ENCODE results near the gene PCDH10.

Gene PCDH10

DNA sequence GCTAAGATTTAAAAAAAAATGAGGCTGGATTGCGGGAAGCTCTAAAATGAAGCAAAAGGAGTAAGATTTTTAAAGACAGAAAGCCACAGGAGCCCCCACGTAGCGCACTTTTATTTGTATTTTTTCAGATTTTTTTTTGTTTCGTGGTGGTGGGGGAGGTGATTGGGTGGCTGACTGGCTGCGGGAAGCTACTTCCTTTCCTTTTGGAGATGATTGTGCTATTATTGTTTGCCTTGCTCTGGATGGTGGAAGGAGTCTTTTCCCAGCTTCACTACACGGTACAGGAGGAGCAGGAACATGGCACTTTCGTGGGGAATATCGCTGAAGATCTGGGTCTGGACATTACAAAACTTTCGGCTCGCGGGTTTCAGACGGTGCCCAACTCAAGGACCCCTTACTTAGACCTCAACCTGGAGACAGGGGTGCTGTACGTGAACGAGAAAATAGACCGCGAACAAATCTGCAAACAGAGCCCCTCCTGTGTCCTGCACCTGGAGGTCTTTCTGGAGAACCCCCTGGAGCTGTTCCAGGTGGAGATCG is 908 bp downstream of the PCDH10 start:
- DNase-seq: no peak

DNA sequence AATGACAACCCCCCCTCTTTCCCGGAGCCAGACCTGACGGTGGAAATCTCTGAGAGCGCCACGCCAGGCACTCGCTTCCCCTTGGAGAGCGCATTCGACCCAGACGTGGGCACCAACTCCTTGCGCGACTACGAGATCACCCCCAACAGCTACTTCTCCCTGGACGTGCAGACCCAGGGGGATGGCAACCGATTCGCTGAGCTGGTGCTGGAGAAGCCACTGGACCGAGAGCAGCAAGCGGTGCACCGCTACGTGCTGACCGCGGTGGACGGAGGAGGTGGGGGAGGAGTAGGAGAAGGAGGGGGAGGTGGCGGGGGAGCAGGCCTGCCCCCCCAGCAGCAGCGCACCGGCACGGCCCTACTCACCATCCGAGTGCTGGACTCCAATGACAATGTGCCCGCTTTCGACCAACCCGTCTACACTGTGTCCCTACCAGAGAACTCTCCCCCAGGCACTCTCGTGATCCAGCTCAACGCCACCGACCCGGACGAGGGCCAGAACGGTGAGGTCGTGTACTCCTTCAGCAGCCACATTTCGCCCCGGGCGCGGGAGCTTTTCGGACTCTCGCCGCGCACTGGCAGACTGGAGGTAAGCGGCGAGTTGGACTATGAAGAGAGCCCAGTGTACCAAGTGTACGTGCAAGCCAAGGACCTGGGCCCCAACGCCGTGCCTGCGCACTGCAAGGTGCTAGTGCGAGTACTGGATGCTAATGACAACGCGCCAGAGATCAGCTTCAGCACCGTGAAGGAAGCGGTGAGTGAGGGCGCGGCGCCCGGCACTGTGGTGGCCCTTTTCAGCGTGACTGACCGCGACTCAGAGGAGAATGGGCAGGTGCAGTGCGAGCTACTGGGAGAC is 1.6 kb downstream of the PCDH10 start:
- no peak for DNase-seq

DNA sequence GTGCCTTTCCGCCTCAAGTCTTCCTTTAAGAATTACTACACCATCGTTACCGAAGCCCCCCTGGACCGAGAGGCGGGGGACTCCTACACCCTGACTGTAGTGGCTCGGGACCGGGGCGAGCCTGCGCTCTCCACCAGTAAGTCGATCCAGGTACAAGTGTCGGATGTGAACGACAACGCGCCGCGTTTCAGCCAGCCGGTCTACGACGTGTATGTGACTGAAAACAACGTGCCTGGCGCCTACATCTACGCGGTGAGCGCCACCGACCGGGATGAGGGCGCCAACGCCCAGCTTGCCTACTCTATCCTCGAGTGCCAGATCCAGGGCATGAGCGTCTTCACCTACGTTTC is 2.2 kb downstream of the PCDH10 start:
- no peak for DNase-seq

DNA sequence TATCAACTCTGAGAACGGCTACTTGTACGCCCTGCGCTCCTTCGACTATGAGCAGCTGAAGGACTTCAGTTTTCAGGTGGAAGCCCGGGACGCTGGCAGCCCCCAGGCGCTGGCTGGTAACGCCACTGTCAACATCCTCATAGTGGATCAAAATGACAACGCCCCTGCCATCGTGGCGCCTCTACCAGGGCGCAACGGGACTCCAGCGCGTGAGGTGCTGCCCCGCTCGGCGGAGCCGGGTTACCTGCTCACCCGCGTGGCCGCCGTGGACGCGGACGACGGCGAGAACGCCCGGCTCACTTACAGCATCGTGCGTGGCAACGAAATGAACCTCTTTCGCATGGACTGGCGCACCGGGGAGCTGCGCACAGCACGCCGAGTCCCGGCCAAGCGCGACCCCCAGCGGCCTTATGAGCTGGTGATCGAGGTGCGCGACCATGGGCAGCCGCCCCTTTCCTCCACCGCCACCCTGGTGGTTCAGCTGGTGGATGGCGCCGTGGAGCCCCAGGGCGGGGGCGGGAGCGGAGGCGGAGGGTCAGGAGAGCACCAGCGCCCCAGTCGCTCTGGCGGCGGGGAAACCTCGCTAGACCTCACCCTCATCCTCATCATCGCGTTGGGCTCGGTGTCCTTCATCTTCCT is 2.7 kb downstream of the PCDH10 start:
- no peak for DNase-seq

DNA sequence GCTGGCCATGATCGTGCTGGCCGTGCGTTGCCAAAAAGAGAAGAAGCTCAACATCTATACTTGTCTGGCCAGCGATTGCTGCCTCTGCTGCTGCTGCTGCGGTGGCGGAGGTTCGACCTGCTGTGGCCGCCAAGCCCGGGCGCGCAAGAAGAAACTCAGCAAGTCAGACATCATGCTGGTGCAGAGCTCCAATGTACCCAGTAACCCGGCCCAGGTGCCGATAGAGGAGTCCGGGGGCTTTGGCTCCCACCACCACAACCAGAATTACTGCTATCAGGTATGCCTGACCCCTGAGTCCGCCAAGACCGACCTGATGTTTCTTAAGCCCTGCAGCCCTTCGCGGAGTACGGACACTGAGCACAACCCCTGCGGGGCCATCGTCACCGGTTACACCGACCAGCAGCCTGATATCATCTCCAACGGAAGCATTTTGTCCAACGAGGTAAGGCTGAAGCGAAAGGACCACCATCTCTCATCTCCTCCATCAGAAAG is 3.3 kb downstream of the PCDH10 start:
- no peak for DNase-seq

DNA sequence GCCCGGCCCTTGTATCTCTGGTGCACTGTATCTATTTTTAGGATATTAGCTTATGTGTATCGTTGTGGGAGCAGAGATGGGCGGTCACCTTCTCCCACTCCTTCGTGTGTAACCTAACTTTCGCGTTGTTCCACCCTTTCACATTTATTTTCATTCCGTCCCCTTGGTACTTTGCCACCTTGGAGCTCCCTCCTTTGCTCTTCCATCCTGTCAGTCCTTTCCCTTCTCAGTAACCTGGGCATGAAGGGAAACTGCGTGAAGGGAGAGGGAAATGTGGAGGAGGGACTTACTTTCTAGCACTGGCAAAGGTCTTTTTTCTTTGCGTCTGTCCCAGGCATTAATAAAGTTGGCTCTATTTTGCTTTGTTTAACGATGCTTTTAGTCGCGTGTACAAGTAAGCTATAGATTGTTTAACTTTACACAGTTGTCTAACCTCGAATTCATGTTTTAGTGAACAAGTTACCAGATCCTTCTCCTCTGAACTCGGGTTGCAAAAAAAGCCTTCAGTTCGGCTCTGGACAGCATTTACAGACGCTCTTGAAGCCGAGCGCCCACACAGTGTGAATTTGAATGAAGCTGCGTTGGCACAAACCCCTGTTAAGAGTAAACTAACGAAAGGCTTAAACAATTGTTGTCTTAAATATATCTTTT is 3.9 kb downstream of the PCDH10 start:
- no peak for DNase-seq

DNA sequence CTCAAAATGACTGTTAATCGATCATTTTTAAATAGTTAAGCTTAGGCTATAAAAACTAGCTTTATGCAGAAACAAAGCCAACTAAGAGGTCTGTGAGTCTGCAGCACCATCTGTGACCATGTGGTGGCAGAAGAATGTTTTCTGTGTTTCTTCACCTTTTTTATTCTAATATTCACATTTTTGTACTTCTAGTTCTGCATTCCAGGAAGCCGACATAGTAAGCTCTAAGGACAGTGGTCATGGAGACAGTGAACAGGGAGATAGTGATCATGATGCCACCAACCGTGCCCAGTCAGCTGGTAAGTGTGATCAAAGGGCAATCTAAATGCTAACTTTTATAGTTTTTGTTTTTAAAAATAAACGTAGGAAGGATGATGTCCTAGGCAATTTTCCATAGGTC is 5.6 kb downstream of the PCDH10 start:
- peak; percentile 14 for DNase-seq

DNA sequence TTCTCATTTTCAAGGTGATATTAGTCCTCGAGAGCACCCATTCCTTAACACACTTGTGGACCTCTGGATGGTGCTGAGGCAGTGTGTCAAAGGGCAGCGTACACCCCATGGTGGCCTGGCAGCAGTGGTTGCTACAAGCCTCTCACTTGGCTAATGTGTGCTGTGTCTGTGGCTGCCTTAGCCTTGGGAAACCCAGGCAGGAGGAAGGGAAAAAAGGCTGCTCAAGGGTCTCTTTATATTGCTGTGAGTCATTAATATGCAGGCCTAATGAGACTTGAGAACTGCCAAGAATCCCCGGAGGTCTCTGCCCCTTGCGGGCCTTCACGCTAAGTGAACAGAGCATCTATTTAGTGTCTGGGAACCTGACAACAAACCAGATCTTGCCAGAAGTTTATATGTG is 7.0 kb downstream of the PCDH10 start:
- DNase-seq: no peak

DNA sequence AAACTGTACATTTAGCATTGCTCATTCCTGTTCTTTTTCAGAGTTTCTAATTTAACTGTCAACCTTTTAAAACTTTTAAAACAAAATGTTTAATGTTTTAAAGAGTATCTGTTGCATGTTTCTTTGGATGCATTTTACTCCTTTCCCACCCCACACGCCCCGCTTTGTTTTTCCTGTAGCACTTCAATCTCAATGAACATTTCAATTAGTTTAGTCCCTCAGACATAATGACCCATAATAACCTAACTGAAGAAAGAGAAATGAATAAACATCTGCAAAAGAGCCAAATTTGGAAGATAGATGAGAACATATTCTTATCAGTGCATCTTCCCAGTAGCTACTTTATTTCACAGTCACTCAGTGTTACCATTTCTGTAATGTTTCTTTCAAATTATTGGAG is 7.5 kb downstream of the PCDH10 start:
- DNase-seq: no peak

DNA sequence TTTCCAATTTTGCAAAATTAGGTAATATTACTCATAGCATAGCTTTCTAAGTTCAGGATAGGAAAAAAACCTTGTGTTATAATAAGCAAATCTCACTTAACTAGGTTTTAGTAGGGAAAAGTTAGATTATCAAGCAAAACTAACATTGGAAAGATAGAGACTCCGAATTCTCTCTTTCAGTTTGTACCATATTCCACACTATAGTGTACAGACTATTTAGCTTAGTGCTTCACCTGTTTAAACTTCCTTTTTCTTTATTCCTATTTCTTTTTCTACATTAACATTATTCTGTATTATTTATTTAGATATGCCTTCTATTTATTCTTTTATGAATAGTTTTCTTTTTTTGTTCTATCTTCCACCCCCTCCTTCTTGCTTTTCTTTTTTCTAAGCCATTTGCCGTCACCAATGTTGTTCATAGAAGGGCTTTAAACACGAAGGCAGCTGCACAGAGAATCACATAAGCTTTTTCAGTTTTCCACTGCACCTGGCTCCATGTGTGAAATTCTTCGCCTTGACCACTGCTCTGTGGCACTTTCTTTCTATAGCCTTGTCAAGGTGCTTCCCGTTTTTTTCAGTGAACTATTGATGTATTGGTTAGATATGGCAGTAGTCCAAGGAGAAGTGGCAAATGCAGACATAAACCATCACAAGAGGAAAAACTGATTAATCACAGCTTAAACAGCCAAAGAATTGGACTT is 8.5 kb downstream of the PCDH10 start:
- DNase-seq: no peak

DNA sequence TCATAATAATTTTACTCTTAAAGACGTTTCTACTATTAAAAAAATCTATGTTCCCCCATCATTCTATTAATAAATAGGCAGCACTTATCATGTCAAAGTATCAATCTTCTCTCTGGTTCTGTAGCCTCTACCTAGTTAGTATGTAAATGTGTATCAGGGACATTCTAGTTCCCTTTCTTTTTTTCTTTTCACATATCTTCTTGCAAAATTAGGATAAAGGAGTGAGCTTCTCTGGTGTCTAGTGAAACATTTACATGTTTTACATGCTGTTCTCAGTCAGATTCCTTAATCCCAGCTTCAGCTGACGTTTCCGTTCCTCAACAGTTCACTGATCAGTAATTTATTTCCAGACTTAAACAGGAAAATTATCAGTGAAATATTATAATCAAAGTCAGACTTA is 11.8 kb downstream of the PCDH10 start:
- no peak for DNase-seq

DNA sequence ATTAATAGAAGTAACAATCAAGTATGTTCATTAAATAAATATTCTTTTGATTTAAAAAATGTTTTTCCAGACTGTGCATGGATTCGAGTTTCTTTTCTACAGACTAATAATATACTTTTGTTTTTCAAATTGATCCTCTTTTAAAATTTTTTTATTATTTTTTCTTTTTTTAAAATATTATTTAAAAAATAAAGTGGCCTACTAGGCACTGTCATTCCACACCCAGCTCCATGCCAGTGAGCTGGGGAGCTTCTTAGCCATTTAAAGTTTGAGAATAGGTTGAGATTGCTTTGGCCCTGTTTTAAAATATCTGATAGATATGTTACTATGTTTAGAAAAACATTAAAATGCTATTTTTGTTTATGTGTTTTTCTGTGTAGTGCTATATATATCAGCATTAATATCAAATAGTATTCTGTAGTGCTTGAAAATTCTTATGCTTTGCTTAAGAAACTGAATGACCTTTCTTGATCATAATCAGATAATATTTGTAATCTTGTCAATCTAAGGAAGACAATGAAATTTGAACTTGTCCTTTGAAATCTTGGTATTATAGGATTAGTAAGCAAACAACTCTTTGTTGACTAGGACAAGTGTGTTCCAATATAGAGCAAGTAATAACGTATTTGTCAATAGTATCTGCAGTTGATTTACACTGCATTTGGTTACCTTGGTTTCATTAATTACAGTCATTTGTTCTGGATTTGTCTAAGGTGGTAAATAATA is 12.6 kb downstream of the PCDH10 start:
- DNase-seq: no peak

DNA sequence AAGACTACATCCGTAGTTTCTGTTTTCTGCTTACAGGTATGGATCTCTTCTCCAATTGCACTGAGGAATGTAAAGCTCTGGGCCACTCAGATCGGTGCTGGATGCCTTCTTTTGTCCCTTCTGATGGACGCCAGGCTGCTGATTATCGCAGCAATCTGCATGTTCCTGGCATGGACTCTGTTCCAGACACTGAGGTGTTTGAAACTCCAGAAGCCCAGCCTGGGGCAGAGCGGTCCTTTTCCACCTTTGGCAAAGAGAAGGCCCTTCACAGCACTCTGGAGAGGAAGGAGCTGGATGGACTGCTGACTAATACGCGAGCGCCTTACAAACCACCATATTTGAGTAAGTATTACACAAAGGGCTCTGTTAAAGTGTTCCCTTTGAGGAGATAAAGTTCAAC is 13.8 kb downstream of the PCDH10 start:
- no peak for DNase-seq

DNA sequence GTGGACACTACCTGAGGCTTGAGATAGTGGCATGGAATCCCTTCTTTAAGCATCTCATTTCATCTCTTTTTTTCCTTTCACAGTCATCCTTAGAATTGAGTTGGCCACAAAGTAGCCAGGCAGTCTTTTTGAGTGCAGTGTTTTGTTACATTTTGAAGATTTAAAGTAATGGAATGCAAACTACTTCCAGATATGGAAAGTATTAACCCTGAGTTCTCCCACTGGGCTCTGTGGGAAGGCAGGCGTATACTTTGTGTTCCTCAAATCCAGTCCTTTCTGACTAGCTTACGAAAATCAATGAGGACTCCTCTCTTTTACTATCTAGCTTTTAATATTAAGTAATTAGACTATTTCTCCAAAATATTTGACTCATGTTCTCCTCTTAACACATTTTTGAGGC is 29.9 kb downstream of the PCDH10 start:
- DNase-seq: no peak

DNA sequence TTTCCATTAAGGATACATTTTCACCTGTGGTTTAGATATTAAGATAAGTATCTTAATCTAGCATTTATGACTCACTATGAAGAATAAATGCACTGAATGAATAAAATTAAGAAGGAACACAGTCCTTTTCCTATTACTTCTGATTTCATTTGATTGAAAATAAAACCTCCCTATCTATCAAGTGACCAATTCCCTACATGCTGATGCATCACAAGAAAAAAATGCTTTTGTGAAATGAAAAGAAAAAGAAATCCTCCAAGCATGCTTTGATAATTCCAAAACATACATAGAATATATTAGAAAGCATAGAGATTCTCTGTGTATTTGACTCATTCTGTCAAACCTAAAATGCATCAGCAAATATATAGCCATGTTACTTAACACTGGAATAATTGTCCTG is 37.1 kb downstream of the PCDH10 start:
- no peak for DNase-seq

DNA sequence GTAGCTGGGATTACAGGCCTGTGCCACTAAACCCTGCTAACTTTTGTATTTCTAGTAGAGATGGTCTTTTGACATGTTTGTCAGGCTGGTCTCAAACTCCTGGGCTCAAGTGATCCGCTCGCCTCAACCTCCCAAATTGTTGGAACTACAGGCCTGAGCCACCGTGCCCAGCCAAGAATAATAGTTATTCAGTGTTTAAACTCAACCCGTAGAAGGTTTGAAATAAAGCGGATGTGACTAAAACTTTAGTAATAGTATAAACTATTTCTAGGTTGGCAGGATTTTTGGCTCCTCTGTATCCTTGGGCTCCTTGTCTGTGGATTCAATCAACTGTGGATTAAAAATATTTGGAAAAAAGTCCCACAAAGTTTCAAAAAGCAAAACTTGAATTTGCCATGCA is 37.8 kb downstream of the PCDH10 start:
- DNase-seq: no peak

DNA sequence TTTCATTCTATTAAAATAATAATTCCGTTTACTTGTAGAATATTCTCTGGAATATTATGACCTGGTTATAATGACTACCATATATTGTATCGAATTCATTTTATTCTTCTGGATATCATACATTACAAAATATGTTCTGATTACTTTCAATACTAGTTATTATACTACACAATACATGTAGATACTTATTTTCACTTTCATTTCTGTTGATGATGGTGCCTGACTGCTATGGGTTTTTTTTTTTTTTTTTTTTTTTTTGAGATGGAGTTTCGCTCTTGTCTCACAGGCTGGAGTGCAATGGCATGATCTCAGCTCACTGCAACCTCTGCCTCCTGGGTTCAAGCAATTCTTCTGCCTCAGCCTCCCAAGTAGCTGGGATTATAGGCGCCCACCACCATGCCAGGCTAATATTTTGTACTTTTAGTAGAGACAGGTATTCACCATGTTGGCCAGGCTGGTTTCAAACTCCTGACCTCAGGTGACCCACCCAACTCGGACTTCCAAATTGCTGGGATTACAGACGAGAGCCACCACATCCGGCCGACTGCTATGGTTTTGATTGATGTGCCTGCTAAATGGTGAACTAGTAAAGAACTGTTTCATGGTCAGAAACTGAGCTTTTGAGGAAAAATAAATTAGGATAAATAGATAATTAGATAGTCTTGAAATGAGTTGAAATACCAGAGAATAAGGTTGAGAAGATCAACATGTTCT is 39.5 kb downstream of the PCDH10 start:
- DNase-seq: no peak

DNA sequence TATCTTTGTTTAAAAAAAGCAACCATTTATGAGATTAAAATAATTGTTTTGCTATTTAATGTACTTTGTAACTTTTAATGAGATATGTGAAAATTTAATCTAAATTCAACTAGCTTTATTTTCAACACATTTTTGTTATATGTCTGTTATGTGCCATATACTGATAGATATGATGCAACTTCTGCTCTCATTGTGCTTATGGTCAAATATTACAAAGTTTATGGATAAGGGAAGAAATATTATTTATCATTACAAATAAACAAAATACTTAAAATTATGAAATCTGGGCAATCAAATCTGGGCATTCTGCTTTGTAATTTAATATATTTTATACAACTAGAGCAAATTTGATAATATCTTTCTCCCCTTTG is 40.0 kb downstream of the PCDH10 start:
- no peak for DNase-seq

DNA sequence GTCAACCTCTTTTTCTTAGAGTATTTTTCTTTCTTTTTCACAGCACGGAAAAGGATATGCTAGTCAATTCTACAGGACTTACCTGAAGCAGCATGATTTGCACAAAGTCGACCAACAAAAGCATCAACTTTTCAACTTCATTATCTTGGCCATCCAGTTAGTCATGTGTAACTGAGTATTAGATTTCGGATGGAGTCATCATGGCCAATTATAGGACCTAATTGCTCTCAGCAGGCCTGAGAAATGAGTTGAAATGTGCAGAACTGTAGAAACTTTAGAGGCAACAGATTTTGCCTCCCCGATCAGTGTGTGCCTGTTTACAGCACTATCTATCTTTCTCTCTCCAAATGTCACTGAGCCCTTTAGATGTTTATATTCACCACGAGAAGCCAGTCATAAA is 41.0 kb downstream of the PCDH10 start:
- DNase-seq: no peak

DNA sequence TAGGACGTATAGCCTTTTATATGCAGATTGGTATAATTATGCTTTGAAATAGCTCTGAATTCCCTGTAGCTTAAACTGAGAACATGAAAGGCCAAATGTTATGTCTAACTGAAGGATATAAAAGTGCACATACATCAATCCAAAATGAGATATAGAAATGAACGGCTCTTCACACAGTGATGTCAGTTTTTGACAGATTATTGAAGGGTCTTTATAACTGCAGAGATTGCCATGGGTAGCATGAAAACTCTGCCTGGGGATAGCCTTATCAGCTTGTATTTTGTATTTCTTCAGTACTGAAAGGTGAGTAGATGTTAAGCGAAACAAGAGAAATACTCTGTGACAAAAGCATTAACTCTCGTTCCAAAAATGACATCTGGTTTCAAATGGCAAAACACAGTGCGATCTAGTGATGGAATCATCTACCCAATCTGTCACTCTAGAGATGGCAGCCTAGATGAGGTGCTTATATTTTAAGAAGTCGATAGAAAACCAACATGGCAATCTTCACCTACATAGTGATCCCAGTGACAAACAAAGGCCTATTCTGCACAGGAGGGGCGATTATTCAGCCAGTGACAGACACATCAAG is 59.7 kb downstream of the PCDH10 start:
- DNase-seq: no peak

DNA sequence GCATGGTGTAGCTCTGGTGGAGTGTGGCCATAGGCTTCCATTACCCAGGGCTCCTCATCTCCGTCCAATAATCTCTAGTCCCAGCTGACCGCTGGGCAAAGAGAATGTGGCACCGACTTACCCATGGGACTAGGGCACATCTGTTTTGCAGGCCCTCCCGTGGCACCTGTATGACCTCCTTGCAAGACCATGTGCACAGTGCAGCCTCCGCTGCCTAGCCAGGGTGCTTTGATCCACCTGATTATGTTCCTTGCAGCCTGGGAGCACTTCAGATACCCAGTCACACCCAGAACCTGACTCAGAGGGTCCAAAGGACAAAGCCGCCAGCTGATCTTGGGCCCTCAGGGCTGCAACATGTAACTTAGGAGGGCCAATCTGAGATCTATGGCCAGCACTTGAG is 84.8 kb downstream of the PCDH10 start:
- DNase-seq: no peak
